GM21786 (cell line): ENCODE data around the gene AGAP1.

Source experiments
- ATAC-seq: cut with Tn5 transposase; IDR thresholded peaks from one replicate; pipeline ENCODE4 v1.9.1; 2021; ENCODE audit not compliant: unreplicated experiment

The AGAP1 gene

DNA sequence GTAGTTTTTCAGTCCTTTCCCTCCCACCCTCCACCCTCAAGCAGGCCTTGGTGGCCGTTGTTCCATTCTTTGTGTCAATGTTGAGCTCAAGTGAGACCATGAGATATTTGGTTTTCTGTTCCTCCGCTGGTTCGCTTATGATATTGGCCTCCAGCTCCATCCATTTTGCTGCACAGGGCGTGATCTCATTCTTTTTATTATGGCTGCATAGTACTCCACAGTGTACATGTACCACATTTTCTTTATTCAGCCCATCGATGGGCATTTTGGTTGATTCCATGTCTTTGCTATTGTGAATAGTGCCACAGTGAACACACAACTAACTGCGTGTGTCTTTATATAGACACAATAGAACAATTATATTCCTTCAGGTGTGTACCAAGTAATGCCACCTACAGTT is 14.1 kb downstream of the AGAP1 start:
- ATAC-seq: no peak

DNA sequence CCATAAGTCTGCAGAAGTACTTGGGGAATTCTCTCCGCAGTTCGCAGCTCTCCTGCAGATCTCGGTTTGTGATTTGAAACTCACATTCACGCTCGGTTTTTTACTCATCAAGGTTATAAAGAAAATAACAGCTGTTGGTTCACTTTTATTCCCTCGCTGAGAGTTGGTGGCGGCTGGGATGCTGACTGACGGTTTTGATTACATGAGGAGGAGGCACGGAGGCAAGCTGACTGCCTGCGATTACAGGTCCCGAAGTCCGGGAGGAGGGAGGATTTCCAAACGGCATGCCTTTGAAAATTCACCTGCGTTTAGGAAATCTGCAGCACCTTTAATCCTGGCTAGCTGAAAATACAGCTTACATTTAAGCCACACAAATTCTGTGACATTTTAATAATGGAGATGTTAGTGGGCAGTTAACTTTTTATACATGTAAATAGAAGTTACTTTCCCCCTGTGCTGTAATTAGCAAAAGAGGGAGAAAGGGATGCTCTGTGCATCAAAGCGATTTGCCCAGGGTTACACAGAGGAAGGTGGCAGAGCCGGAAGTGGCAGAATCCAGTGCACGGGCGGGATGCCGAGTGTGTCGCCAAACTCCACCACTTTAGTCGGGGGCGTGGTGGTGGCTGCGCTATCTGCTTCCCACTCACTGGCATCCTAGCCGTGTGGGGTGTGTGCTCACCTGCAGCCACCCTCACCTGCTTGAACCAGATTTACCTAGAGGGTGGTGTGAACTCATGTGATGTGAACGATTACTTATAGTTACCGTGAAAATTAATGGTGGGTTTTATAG is 14.7 kb downstream of the AGAP1 start:
- no peak for ATAC-seq

- no peak for ATAC-seq
Measured at GRCh38 chr2:235510318-235510717, 16.5 kb downstream of the AGAP1 start.

GRCh38 chr2:235511187-235511661 is 17.4 kb downstream of the AGAP1 start:
- no peak for ATAC-seq

DNA sequence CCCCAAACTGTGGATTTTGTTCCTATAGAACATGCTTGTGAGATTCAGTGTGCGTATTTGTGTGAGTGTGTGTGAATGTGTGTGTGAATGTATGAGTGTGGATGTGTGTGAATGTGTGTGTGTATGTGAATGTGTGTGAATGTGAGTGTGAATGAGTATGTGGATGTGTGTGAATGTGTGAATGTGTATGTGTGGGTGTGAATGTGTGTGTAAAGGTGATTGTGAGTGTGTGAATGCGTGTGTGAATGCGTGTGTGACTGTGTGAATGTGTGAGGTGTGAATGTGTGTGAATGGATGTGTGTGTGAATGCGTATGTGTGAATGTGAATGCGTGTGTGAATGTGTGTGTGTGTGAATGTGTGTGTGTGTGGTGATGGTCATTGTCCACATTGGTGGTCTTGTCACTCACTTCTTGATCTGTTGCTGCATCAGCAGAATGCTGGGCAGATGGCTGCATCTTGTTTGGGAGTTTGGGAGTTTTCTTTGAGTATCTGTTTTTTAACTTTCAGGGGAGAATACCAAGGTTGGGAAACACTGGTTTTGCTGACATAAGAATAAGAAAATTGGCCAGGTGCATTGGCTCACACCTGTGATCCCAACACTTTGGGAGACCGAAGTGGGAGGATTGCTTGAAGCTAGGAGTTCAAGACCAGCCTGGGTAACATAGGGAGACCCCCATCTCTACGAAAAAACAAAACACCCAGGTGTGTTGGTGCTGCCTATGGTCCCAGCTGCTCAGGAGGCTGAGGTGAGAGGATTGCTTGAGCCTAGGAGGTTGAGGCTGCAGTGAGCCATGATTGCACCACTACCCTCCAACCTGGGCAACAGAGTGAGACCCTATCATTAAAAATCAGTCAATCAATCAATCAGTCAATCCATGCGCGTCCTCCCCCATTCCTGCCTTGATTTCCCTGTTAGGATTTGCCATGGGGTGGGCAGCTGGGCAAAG is 18.2 kb downstream of the AGAP1 start:
- no peak for ATAC-seq

DNA sequence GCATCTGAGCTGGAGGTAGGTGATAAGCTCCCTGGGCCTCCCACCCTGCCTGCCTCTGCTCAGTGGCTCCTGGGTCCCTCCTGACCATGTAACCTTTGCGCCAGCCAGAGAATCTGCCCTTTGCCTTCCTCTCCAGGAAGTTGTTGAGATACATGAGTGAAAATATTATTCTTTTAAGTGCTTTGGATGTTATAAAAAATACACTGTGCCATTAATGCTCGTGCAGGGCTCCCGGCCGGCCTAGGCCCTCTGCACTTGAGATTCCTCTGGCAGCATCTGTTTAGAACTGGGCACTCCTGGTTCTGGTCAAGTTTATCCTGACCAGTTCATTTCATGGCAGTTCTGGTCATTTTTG is 18.8 kb downstream of the AGAP1 start:
- no peak for ATAC-seq

DNA sequence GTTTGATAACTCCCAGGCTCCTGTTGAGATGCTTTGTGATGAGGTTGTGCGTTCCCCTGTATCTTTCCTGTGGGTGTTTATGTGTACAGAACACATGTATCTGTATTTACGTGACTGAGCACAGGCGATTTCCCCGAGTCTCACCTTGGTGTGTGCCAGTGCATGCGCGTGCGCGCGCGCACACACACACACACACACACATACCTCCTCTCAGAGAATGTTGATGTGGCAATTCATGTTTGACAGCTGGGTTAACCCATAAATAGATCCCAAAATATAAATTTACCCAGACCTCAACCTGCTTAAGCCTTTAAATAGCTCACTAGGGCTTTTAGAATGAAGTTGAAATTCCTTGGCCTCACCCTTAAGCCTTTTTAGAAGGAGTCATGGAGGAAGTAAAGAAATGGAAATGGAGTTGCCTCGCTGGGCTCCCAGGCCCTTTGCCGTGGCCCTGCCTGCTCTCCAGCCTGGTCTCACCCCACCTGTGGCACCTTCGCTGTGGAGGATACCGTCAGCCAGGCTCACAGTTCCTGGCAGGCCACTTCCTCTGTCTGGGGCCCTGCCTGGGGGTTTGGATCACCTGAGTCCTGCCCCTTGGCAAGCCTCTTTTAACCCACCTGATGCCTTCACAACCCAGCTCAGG is 20.3 kb downstream of the AGAP1 start:
- ATAC-seq: no peak

- ATAC-seq: no peak
Measured at GRCh38 chr2:235514627-235515363, 21.0 kb downstream of the AGAP1 start.

DNA sequence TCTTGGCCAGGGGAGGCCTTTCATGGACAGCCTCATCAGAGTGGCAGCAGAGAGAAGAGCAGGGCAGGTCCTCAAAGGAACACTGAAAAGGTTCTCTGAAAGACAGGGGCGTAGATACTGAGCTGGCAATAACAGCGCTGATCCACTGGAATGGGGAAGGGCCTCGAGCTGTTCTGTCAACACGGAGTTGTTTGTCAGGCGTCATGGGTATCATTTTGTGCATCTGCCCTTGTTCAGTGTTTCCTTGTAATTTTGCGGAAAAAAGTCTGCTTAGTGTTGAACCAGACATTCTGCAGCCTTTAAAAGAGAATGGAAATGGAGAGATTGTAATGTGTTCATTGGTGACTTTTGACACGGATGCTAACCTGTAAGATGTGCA is 21.5 kb downstream of the AGAP1 start:
- ATAC-seq: no peak

GRCh38 chr2:235515821-235516220 is 22.0 kb downstream of the AGAP1 start:
- no peak for ATAC-seq

DNA sequence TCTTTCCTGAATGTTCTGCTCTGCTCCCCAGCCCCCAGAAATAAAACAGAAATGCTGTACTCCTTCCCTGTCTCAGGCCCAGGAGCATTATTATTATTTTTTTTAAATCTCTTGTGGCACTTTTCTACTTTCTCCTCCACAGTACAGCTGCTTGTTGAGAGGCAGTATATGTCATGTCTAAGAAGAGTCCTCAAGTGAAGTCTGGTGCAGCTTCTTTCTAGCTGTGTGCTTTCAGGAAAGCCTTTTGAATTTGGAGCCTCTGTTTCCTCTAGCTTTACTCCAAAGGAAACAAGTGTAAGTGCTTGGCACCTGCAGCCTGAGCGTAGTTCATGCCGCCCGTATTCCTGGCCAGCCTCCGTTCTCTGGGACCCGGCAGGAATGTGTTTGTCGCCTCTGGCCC is 22.4 kb downstream of the AGAP1 start:
- ATAC-seq: no peak

DNA sequence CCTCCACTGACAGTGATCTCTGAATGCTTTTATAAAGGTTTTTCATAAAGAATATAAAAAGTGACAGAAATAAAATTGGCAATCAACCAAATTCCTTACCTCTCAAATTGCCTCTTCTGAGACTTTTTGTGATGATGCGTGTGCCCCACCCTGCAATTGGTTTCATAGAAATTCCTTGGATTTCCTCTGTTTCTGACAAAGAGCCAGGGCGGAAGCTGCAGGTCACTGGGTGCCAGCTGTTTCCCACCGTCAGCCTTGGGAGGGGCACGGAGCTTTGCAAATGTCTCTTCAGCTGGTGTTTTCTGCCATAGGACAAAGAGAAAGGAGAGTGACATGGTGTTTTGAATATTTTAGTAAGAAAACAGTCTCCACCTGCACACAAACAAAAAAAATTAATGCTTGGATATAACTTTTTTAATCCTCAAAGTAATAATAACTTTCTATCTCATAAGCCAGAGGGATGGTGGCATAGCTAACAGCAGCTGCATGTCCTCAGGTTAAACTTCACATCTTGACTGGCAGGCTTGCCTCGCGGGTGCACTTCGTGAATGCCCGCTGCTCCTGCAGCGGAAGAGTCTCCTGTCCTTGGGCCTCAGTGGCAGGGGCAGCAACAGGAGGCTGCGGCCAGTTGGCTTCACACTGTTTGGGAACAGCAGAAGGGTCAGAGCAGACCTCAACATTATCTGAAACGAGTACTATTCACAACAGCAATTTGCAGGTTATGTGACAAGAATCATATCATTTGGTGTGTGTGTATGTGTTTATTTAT is 24.7 kb downstream of the AGAP1 start:
- ATAC-seq: no peak

GRCh38 chr2:235520787-235521186 is 26.9 kb downstream of the AGAP1 start:
- no peak for ATAC-seq

DNA sequence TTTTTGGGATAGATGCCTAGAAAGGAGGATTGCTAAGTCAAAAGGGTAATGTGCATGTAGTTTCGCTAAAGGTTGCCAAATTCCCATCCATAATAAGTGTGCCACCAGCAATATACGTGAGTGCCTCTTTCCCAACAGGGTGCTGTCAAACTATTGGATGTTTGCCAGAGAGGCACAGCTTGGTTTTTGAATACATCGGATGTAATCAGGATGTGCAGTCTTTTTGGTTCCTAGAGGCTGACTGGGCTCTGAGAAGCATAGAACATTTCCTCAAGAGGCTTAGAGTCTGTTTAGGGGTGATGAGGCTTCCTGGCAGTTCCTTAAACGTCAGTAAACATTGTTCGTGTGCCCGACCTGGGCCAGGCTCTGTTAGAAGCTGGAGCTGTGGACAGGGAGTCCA is 28.0 kb downstream of the AGAP1 start:
- no peak for ATAC-seq

DNA sequence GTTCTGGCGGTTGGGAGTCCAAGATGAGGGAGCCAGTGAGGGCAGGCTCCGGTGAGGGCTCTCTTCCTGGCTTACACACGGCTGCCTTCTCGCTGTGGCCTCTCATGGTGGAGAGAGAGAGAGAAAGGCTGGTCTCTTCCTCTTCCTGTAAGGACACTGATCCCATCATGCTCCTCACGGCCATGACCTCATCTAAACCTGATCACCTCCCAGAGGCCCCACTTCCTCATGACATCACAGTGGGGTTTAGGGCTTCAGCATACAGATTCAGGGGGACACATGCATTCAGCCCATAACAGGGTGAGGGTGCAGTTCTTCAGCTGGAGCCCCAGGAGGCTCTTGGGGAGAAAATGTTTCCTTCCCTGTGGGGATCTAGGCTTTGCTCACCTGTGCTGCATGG is 29.2 kb downstream of the AGAP1 start:
- no peak for ATAC-seq

DNA sequence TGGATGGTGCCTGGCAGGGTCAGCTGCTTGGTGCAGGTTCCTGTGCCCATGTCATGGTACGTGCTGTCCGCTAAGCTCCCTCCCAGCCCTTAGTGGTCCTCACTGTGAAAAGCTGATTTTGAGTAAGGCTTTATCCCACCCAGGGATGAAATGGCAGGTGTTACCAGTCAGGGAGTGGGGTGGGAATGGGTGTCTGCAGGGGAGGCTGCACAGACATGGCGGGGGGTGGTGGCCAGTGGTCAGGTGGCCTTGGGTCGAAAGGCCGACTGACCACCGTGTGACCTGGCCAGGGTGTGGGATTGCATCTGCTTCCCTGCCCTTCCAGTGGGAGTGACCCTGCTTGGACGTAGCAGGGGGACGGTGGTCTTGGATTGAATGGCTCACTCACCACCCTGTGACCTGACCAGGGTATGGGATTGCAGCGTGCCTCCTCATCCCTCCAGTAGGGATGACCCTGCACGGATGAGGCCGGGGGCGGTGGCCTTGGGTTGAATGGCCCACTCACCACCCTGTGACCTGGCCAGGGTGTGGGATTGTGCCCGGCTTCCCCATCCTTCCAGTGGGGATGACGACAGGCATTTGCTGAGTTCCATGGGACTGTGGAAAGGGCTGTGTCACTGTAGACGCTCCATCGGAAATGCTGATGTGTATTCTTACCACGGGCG is 29.8 kb downstream of the AGAP1 start:
- ATAC-seq: no peak

GRCh38 chr2:235526166-235526565 is 32.3 kb downstream of the AGAP1 start:
- no peak for ATAC-seq

GRCh38 chr2:235527806-235528469 is 34.1 kb downstream of the AGAP1 start:
- ATAC-seq: no peak

GRCh38 chr2:235529621-235530020 is 35.8 kb downstream of the AGAP1 start:
- ATAC-seq: no peak
